ENCODE data around the gene NKIRAS2. TPM values are rescaled to one million over a fixed set of nuclear protein-coding genes. Genes with fewer than 3 reads are reported as not detected.

Gene NKIRAS2
- total RNA-seq, 3 donors from 2014 or later: 29.5 to 34.9 (median 31.1) TPM

DNA sequence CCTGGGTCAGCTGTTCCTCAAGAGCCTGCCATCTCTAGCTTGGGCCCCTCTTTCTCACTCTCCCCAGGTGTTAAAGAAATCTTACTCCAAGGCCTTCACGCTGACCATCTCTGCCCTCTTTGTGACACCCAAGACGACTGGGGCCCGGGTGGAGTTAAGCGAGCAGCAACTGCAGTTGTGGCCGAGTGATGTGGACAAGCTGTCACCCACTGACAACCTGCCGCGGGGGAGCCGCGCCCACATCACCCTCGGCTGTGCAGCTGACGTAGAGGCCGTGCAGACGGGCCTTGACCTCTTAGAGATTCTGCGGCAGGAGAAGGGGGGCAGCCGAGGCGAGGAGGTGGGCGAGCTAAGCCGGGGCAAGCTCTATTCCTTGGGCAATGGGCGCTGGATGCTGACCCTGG, 46.5 kb upstream of the NKIRAS2 start:
- ATAC-seq (no peak), DNase-seq (peak in 1 of 3 donors; percentile 46)
- Histone ChIP-seq H3K4me3 (no peak overlapping the region), H3K4me1 (ENCODE audit: low read depth) (peaks cover 5% of the 10 kb centered on the region), H3K9me3 (no peaks in the 10 kb centered on the region), H3K36me3 (ENCODE audit: low read depth) (no peaks in the 10 kb centered on the region)
- TF ChIP-seq, protein P1, sequence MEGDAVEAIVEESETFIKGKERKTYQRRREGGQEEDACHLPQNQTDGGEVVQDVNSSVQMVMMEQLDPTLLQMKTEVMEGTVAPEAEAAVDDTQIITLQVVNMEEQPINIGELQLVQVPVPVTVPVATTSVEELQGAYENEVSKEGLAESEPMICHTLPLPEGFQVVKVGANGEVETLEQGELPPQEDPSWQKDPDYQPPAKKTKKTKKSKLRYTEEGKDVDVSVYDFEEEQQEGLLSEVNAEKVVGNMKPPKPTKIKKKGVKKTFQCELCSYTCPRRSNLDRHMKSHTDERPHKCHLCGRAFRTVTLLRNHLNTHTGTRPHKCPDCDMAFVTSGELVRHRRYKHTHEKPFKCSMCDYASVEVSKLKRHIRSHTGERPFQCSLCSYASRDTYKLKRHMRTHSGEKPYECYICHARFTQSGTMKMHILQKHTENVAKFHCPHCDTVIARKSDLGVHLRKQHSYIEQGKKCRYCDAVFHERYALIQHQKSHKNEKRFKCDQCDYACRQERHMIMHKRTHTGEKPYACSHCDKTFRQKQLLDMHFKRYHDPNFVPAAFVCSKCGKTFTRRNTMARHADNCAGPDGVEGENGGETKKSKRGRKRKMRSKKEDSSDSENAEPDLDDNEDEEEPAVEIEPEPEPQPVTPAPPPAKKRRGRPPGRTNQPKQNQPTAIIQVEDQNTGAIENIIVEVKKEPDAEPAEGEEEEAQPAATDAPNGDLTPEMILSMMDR (IDR thresholded peaks at IDR 0.05): no peak
- intact Hi-C loops (cut with DNase I, micrococcal nuclease): no loop called here

DNA sequence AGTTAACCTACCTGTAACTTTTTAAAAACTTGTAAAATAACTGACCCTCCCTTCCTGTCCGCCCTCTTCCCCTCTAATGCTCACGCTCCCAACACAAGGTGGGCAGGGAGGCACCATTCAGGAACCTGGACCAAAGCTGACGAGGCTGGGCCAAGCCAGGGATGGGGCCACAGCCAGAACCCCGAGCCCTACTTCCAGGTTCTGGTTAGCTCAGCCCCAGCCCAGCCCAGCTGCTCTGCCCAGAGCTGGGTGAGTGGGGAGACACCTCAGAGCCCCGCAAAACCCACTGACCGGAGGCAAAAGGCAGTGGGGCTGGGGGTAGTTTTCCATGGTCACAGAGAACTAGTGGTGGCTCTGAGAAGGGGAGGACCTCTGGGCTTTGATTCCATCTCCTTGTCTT, 45.9 kb upstream of the NKIRAS2 start:
- DNase-seq (peak in 1 of 3 donors; percentile 40), ATAC-seq (no peak)
- H3K9me3 ChIP-seq: no peaks in the 10 kb centered on the region
- no peak overlapping the region for H3K4me3 ChIP-seq
- H3K36me3 ChIP-seq (ENCODE audit: low read depth): no peaks in the 10 kb centered on the region
- peaks cover 5% of the 10 kb centered on the region for H3K4me1 ChIP-seq (ENCODE audit: low read depth)
- intact Hi-C loops (cut with DNase I, micrococcal nuclease): no loop called here
- TF ChIP-seq, protein P1 (IDR thresholded peaks at IDR 0.05): no peak

DNA sequence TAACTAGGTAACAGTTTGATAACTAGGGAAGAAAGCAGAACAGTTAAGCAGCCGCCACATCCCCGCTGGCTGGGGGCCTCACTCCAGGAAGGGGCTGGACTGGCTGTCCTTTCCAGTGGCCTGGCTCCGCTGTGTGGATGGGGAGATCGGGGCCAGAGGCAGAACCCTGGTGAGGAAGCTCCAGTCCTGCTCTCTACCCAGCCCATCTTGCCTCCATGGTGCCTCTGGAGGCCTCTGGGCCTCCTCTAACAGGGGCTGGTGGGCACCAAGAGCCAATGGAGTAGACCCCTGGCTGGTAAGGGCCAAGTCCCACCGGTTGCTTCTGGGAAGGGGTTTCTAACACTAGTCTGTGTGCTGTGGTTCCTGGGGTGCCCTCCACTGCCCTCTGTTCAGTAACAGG, 45.2 kb upstream of the NKIRAS2 start:
- ATAC-seq (no peak), DNase-seq (peak in 1 of 3 donors; percentile 29)
- H3K36me3 ChIP-seq (ENCODE audit: low read depth): no peaks in the 10 kb centered on the region

DNA sequence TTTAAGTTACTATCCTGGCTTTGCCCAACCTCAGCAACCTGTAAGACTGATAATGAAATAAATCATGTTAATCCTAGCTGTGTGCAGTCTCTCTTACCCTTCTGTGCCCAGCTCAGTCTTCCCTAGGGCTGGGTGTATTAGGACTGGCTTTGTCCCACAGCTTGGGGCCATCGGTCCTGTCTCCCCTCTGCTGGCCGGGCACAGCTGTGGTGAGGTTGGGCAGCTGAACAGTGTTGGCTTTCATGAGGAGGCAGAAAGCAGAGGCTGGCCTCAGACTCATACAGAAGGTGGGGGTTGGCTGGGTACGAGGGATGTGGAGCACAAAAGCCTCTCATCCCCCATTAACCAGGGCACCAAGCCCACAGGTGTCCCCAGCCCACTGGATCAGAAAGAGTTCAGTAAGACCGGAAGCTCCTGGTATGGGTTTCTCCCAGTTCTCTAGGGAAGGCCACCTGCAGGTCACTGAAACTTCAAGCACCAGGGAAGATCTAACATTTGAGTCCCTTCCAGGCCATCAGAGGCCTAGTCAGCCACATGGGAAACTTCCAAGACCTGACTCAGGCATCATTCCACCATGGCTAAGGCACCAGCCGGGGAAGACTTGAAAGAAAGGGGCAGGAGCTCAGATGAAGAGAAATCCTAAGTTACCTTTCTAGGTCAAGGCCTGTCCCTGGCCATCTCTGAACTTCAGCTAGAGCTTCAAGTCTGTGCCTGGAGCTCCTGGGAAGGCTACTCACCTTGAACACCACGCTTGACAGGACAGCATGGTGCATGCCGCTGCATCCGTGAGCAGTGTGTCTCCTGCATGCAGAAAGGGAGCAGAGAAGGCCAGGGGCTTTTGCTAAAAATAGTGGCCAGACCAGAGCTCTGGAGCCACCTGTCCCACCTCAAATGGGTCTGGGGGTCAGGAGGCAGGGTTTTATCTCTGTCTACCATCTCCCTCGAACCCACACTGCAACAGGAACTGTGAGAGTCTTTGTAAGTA, 44.5 kb upstream of the NKIRAS2 start:
- intact Hi-C loops (cut with DNase I, micrococcal nuclease): no loop called here
- DNase-seq (peak in 1 of 3 donors; percentile 34), ATAC-seq (no peak)
- no peaks in the 10 kb centered on the region for H3K9me3 ChIP-seq
- no peak overlapping the region for H3K4me3 ChIP-seq
- TF ChIP-seq, protein P1 (IDR thresholded peaks at IDR 0.05): no peak
- H3K4me1 ChIP-seq (ENCODE audit: low read depth): peaks cover 5% of the 10 kb centered on the region
- no peaks in the 10 kb centered on the region for H3K36me3 ChIP-seq (ENCODE audit: low read depth)

More for the DNA sequence above, 45.2 kb upstream of the NKIRAS2 start:
- Histone ChIP-seq H3K4me1 (ENCODE audit: low read depth) (peaks cover 5% of the 10 kb centered on the region), H3K4me3 (no peak overlapping the region), H3K9me3 (no peaks in the 10 kb centered on the region)
- TF ChIP-seq, protein P1 (IDR thresholded peaks at IDR 0.05): no peak
- intact Hi-C loops (cut with DNase I, micrococcal nuclease): no loop called here

DNA sequence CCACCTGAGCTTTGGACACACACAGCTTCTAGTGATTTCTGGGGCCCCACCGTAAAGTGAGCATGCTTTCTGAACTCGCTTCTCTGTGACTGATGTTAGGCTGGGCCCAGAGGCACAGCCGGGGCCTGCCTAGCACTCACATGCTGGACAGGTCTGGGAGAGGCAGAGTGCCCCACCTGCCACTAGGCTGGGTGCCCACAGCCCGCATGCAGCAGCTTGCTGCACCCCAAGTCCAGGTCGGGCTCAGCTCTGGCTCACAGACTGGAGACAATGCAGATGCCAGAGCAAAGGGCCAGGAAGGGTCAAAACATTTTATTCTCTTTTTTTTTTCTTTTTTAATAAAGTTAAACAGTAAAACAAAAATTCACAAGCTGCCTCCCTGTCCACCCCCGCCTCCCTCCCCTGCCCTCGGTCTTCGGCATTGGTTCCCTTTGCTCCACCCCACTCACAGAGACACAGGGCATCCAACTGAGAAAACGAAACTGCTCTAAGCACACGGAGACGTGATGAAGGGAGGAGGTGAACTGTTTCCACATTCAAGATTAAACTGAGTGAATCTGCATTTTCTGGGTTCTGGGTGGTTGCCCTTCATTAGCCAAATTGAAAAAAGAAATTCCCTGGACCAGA, 43.6 kb upstream of the NKIRAS2 start:
- intact Hi-C loops (cut with DNase I, micrococcal nuclease): no loop called here
- H3K9me3 ChIP-seq: no peaks in the 10 kb centered on the region
- H3K4me3 ChIP-seq: no peak overlapping the region
- TF ChIP-seq, protein P1 (IDR thresholded peaks at IDR 0.05): no peak
- peaks cover 5% of the 10 kb centered on the region for H3K4me1 ChIP-seq (ENCODE audit: low read depth)
- no peaks in the 10 kb centered on the region for H3K36me3 ChIP-seq (ENCODE audit: low read depth)
- DNase-seq: peak in 1 of 3 donors; percentile 50
- ATAC-seq: no peak
